B cell (primary cell): ENCODE measurements around the gene TNFRSF1A. TPM values are rescaled to one million over a fixed set of nuclear protein-coding genes. Genes with fewer than 3 reads are reported as not detected.

Source experiments
- ATAC-seq: fragments of 200-7000 bp; cut with Tn5 transposase; one replicate; pipeline ENCODE4 v1.10.0; 2021; ENCODE audit warnings: low read depth, mild to moderate bottlenecking, moderate number of reproducible peaks, moderate library complexity
- CTCF ChIA-PET: fragments of 350-600 bp; sonication (Branson Sonifier 250); formaldehyde crosslinking; loops from one replicate; lab custom pipeline; 2021; ENCODE audit warnings: antibody characterized with exemption, inconsistent platforms; lab: Charles Lee
- POLR2A ChIA-PET: fragments of 350-600 bp; sonication (Branson Sonifier 250); formaldehyde crosslinking; loops from one replicate; lab custom pipeline; 2021; ENCODE audit warnings: antibody characterized with exemption; lab: Charles Lee
- DNase-seq: peaks from one replicate; pipeline ENCODE4 v3.0.0; 2013
- H2AFZ ChIP-seq: 2 replicates; pipeline ENCODE4 v1.6.1; 2012; ENCODE audit warnings: mild to moderate bottlenecking, low read depth, low read length; ENCODE audit not compliant: insufficient read depth, poor library complexity, severe bottlenecking
- H3K27ac ChIP-seq, 2 donors: 1 replicate in 1 of 2; 2 replicates in 1 of 2; pipeline ENCODE4 v1.5.1; 2012 to 2013; ENCODE audit warnings: low read length in 2 of 2, mild to moderate bottlenecking in 2 of 2, moderate library complexity in 1 of 2
- H3K27me3 ChIP-seq, 4 experiments: fragments of 200-600 bp in 1 of 4; sonication (generic) in 1 of 4; replicated peaks in 1 of 4; 1 replicate in 2 of 4; 2 replicates in 2 of 4; pipeline versions ENCODE4 v1.6.1 to v1.7.0; 2013 to 2016; ENCODE audit warnings: low read length in 3 of 4, mild to moderate bottlenecking in 2 of 4, mixed read lengths in 1 of 4, moderate library complexity in 1 of 4; ENCODE audit not compliant: insufficient read depth in 4 of 4, control insufficient read depth in 3 of 4; ENCODE audit errors: control extremely low read depth in 1 of 4
- H3K36me3 ChIP-seq, 2 experiments: replicated peaks in 1 of 2; 1 replicate in 1 of 2; 2 replicates in 1 of 2; pipeline versions ENCODE4 v1.6.1 to v1.7.1; 2013; ENCODE audit warnings: low read length in 1 of 2; ENCODE audit not compliant: insufficient read depth in 2 of 2, control insufficient read depth in 1 of 2; ENCODE audit errors: control extremely low read depth in 1 of 2, extremely low read depth in 1 of 2
- H3K4me1 ChIP-seq, 2 donors: fragments of 200-600 bp in 1 of 2; sonication (generic) in 1 of 2; 1 replicate in 1 of 2; 2 replicates in 1 of 2; pipeline versions ENCODE4 v1.5.1 to v1.6.1; 2013 to 2017; ENCODE audit warnings: low read length in 2 of 2; ENCODE audit not compliant: control insufficient read depth in 2 of 2, insufficient read depth in 2 of 2
- H3K4me2 ChIP-seq: replicated peaks from 2 replicates; pipeline ENCODE3; 2012; ENCODE audit warnings: mild to moderate bottlenecking, low read depth, low read length; ENCODE audit not compliant: poor library complexity, severe bottlenecking
- H3K4me3 ChIP-seq, 5 experiments: fragments of 200-600 bp in 1 of 5; sonication (generic) in 1 of 5; 1 replicate in 3 of 5; 2 replicates in 2 of 5; pipeline versions ENCODE4 v1.5.1 to v1.7.0; 2011 to 2016; ENCODE audit warnings: low read length in 4 of 5, mild to moderate bottlenecking in 4 of 5, low read depth in 2 of 5, control low read depth in 1 of 5, moderate library complexity in 1 of 5; ENCODE audit not compliant: insufficient read depth in 1 of 5; ENCODE audit errors: control extremely low read depth in 1 of 5, extremely low read depth in 1 of 5
- H3K79me2 ChIP-seq: fragments of 200-600 bp; sonication (generic); one replicate; pipeline ENCODE4 v1.6.0; 2016; ENCODE audit warnings: low read length; ENCODE audit not compliant: control insufficient read depth, insufficient read depth
- H3K9ac ChIP-seq: fragments of 200-600 bp; sonication (generic); 2 replicates; pipeline ENCODE4 v1.6.1; 2017; ENCODE audit warnings: mild to moderate bottlenecking, low read length, moderate library complexity
- H3K9me3 ChIP-seq, 3 donors: one replicate each; pipeline versions ENCODE4 v1.6.1 to v1.7.1; 2013; ENCODE audit warnings: low read length in 2 of 3; ENCODE audit not compliant: control insufficient read depth in 2 of 3, insufficient read depth in 1 of 3; ENCODE audit errors: control extremely low read depth in 1 of 3
- H4K20me1 ChIP-seq: 2 replicates; pipeline ENCODE4 v1.6.0; 2012; ENCODE audit warnings: mild to moderate bottlenecking, low read length; ENCODE audit not compliant: insufficient read depth, control insufficient read depth, poor library complexity, severe bottlenecking
- H3K27ac Mint-ChIP-seq: one replicate; pipeline ENCODE4 v1.8.0; 2021; ENCODE audit warnings: mixed read lengths
- H3K27me3 Mint-ChIP-seq: one replicate; pipeline ENCODE4 v1.8.0; 2021; ENCODE audit warnings: mixed read lengths
- H3K4me1 Mint-ChIP-seq: one replicate; pipeline ENCODE4 v1.8.0; 2021; ENCODE audit warnings: mixed read lengths
- H3K4me3 Mint-ChIP-seq: one replicate; pipeline ENCODE4 v1.8.0; 2021; ENCODE audit warnings: mixed read lengths
- H3K9me3 Mint-ChIP-seq: one replicate; pipeline ENCODE4 v1.8.0; 2022; ENCODE audit warnings: mixed read lengths; ENCODE audit not compliant: insufficient read depth
- CTCF ChIP-seq: fragments of 200-600 bp; IDR thresholded peaks from one replicate; pipeline ENCODE4 v1.8.0; 2022; ENCODE audit warnings: antibody characterized with exemption, mild to moderate bottlenecking
- EZH2 ChIP-seq: IDR thresholded peaks from 2 replicates; pipeline ENCODE4 v1.6.1; 2012; ENCODE audit warnings: borderline replicate concordance, low read depth, mild to moderate bottlenecking, moderate library complexity, low read length; ENCODE audit not compliant: insufficient read depth, poor library complexity, severe bottlenecking
- WGBS: methylation state at CpG from one replicate; pipeline ENCODE4 v1.1.5; 2013; ENCODE audit warnings: missing lambda C conversion rate; ENCODE audit not compliant: insufficient coverage; 5-methylcytosine and 5-hydroxymethylcytosine counted together
- intact Hi-C: fragments of 100-400 bp; cut with micrococcal nuclease; formaldehyde crosslinking; loops from one replicate; pipeline ENCODE4 v1.10.0; 2022
- polyA plus RNA-seq: library from polyadenylated mRNA; depleted of rRNA; stranded (reverse); fragments of >200 nt; gene quantifications from 2 replicates; pipeline ENCODE4 v1.2.3, GENCODE V29; 2012
- total RNA-seq, 2 donors: library from RNA; stranded (reverse); fragments of 120-200 nt in 1 of 2; gene quantifications; 1 replicate in 1 of 2; 2 replicates in 1 of 2; pipeline versions ENCODE4 v1.2.3 to v1.2.4, GENCODE V29; 2013 to 2022

Gene TNFRSF1A
- total and polyA plus RNA-seq, 2 donors (not counting 1 experiment from before 2014, with no cell fraction given) = 0.59 to 1.6 TPM

- no peak for TF ChIP-seq EZH2
- TF ChIP-seq CTCF = no peak
- Histone ChIP-seq H3K4me1 (no peaks in the 10 kb centered on the region), H3K9ac (no peak overlapping the region), H3K36me3 (no peaks in the 10 kb centered on the region), H2AFZ (no peak overlapping the region), H4K20me1 (no peaks in the 10 kb centered on the region), H3K9me3 (peaks cover 0 to 3% (median 0%) of the 10 kb centered on the region in 3 donors), H3K27ac (no peak overlapping the region), H3K4me3 (no peak overlapping the region), H3K27me3 (peaks cover 0 to 48% (median 18%) of the 10 kb centered on the region in 4 experiments), H3K4me2 (no peak overlapping the region), H3K79me2 (no peaks in the 10 kb centered on the region)
- H3K4me1 Mint-ChIP-seq = no peaks in the 10 kb centered on the region
- peaks cover 63% of the 10 kb centered on the region for H3K27me3 Mint-ChIP-seq
- ATAC-seq = no peak
- no peak for DNase-seq
- ChIA-PET POLR2A (no interaction called here), CTCF (no interaction called here)
- intact Hi-C loops = no loop called here
- no peak overlapping the region for H3K4me3 Mint-ChIP-seq
- H3K27ac Mint-ChIP-seq = no peak overlapping the region
- 57% methylated on average over 14 of the region's 19 CpGs for WGBS
- no peaks in the 10 kb centered on the region for H3K9me3 Mint-ChIP-seq
Observed at GRCh38 chr12:6376079-6376869, 34.4 kb upstream of the TNFRSF1A start.
